Trophoblast cell (in vitro differentiated cells and primary cell): ENCODE data around the gene SPEF1.

ENCODE experiments used
- DNase-seq, 2 donors: peaks; one replicate each; pipeline ENCODE4 v3.0.0-alpha.2; 2016
- H2AFZ ChIP-seq: 2 replicates; pipeline ENCODE4 v1.6.1; 2013; ENCODE audit warnings: low read length, moderate library complexity, mild to moderate bottlenecking; ENCODE audit not compliant: insufficient read depth, poor library complexity
- H2AK5ac ChIP-seq: 2 replicates; pipeline ENCODE4 v1.6.1; 2013; ENCODE audit warnings: mild to moderate bottlenecking, low read length
- H2BK120ac ChIP-seq: 2 replicates; pipeline ENCODE4 v1.6.1; 2013; ENCODE audit warnings: low read length, mild to moderate bottlenecking, moderate library complexity; ENCODE audit not compliant: insufficient read depth, poor library complexity
- H2BK12ac ChIP-seq: 2 replicates; pipeline ENCODE4 v1.6.1; 2013; ENCODE audit warnings: mild to moderate bottlenecking, low read length, moderate library complexity
- H2BK5ac ChIP-seq: 2 replicates; pipeline ENCODE4 v1.6.1; 2013; ENCODE audit warnings: low read length, low read depth, moderate library complexity, mild to moderate bottlenecking; ENCODE audit not compliant: poor library complexity
- H3K14ac ChIP-seq: 2 replicates; pipeline ENCODE4 v1.6.1; 2013; ENCODE audit warnings: mild to moderate bottlenecking, low read length
- H3K18ac ChIP-seq: 2 replicates; pipeline ENCODE4 v1.6.1; 2013; ENCODE audit warnings: mild to moderate bottlenecking, low read length
- H3K23ac ChIP-seq: 2 replicates; pipeline ENCODE4 v1.6.1; 2013; ENCODE audit warnings: low read length
- H3K27ac ChIP-seq: 2 replicates; pipeline ENCODE4 v1.5.1; 2013; ENCODE audit warnings: low read depth, mild to moderate bottlenecking, inconsistent platforms, low read length, moderate library complexity
- H3K27me3 ChIP-seq: 2 replicates; pipeline ENCODE4 v1.6.1; 2013; ENCODE audit warnings: inconsistent platforms, mild to moderate bottlenecking, low read length, moderate library complexity; ENCODE audit not compliant: insufficient read depth
- H3K36me3 ChIP-seq, 2 experiments: 1 replicate in 1 of 2; 2 replicates in 1 of 2; pipeline ENCODE4 v1.6.1; 2013; ENCODE audit warnings: low read length in 2 of 2, mild to moderate bottlenecking in 2 of 2, moderate library complexity in 1 of 2; ENCODE audit not compliant: insufficient read depth in 2 of 2, control insufficient read depth in 1 of 2
- H3K4ac ChIP-seq: 2 replicates; pipeline ENCODE4 v1.6.1; 2013; ENCODE audit warnings: low read depth, mild to moderate bottlenecking, low read length, moderate library complexity
- H3K4me1 ChIP-seq, 2 experiments: 1 replicate in 1 of 2; 2 replicates in 1 of 2; pipeline ENCODE4 v1.6.1; 2013; ENCODE audit warnings: low read length in 2 of 2, mild to moderate bottlenecking in 2 of 2, moderate library complexity in 1 of 2; ENCODE audit not compliant: insufficient read depth in 2 of 2, control insufficient read depth in 1 of 2
- H3K4me2 ChIP-seq: 2 replicates; pipeline ENCODE4 v1.6.1; 2013; ENCODE audit warnings: inconsistent platforms, mild to moderate bottlenecking, low read length, moderate library complexity
- H3K4me3 ChIP-seq: 2 replicates; pipeline ENCODE4 v1.5.1; 2013; ENCODE audit warnings: mild to moderate bottlenecking, low read depth, low read length, inconsistent platforms
- H3K79me1 ChIP-seq: one replicate; pipeline ENCODE4 v1.6.1; 2013; ENCODE audit warnings: low read length
- H3K79me2 ChIP-seq: 2 replicates; pipeline ENCODE4 v1.6.1; 2013; ENCODE audit warnings: low read length, mild to moderate bottlenecking; ENCODE audit not compliant: control insufficient read depth, insufficient read depth, poor library complexity
- H3K9ac ChIP-seq: 2 replicates; pipeline ENCODE4 v1.6.1; 2013; ENCODE audit warnings: mild to moderate bottlenecking, low read length
- H3K9me3 ChIP-seq: 2 replicates; pipeline ENCODE4 v1.6.1; 2013; ENCODE audit warnings: low read depth, mild to moderate bottlenecking, control low read depth, inconsistent platforms, low read length; ENCODE audit not compliant: insufficient read depth
- H4K12ac ChIP-seq: 2 replicates; pipeline ENCODE4 v1.6.1; 2013; ENCODE audit warnings: low read depth, mild to moderate bottlenecking, low read length, moderate library complexity
- H4K8ac ChIP-seq: 2 replicates; pipeline ENCODE4 v1.6.1; 2013; ENCODE audit warnings: low read depth, mild to moderate bottlenecking, low read length, moderate library complexity
- H4K91ac ChIP-seq: one replicate; pipeline ENCODE4 v1.6.1; 2013; ENCODE audit warnings: low read depth, mild to moderate bottlenecking, low read length, moderate library complexity
- WGBS: extraction: QIAGEN DNeasy Blood & Tissue Kit; methylation state at CpG from one replicate; pipeline ENCODE4 v1.1.7; 2013; ENCODE audit warnings: missing lambda C conversion rate; ENCODE audit not compliant: insufficient read length, insufficient coverage; ENCODE audit errors: extremely low coverage; 5-methylcytosine and 5-hydroxymethylcytosine counted together

SPEF1 gene

DNA sequence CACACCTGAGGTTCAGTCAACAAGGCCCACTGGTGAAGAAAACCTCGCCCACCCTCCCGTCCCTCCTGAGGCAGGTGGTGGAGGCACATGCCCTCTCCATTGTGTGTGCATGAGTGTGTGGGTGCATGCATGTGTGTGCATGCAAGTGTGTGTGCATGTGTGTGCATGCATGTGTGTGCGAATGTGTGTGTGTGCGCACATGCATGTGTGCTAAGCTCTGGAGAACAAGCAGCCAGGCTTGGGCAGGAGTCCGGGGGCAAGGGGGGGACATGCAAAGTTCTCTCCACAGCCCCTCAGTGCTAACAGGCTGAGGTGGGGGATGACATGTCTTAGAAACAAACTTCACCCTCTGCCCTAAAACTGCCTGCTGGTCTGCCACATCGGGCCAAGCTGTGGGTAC lies 51.9 kb downstream of the SPEF1 start:
- Histone ChIP-seq H3K27me3 (peaks cover 10% of the 10 kb centered on the region), H3K9ac (no peak overlapping the region), H3K14ac (no peak overlapping the region), H3K4me2 (no peak overlapping the region), H3K18ac (no peak overlapping the region), H2BK120ac (no peak overlapping the region), H4K8ac (no peak overlapping the region), H3K9me3 (peaks cover 3% of the 10 kb centered on the region), H4K12ac (no peak overlapping the region), H3K79me1 (no peaks in the 10 kb centered on the region), H2BK5ac (no peak overlapping the region), H4K91ac (no peak overlapping the region), H3K36me3 (no peaks in the 10 kb centered on the region), H3K4me3 (no peak overlapping the region), H2AFZ (peak overlapping the region; percentile 40), H3K4me1 (peaks cover 2 to 3% of the 10 kb centered on the region in 2 experiments), H3K23ac (no peak overlapping the region), H2BK12ac (no peak overlapping the region), H3K4ac (no peak overlapping the region), H3K79me2 (no peaks in the 10 kb centered on the region), H3K27ac (no peak overlapping the region), H2AK5ac (no peak overlapping the region)
- WGBS, result no CpG with 5 or more reads among the region's 6 CpGs
- DNase-seq, result no peak

GRCh38 chr20:3728876-3729275 lies 52.4 kb downstream of the SPEF1 start:
- WGBS, result no CpG with 5 or more reads among the region's 3 CpGs
- H3K4me1 ChIP-seq, result peaks cover 2 to 3% of the 10 kb centered on the region in 2 experiments
- no peak overlapping the region for H2AFZ ChIP-seq
- H3K79me2 ChIP-seq, result no peaks in the 10 kb centered on the region
- no peaks in the 10 kb centered on the region for H3K36me3 ChIP-seq
- H4K91ac ChIP-seq, result no peak overlapping the region
- no peak overlapping the region for H2BK12ac ChIP-seq
- no peak overlapping the region for H2BK120ac ChIP-seq
- no peak overlapping the region for H2BK5ac ChIP-seq
- no peak overlapping the region for H3K4me3 ChIP-seq
- peaks cover 2% of the 10 kb centered on the region for H3K9me3 ChIP-seq
- no peak overlapping the region for H4K8ac ChIP-seq
- H3K14ac ChIP-seq, result no peak overlapping the region
- H3K9ac ChIP-seq, result no peak overlapping the region
- H3K4me2 ChIP-seq, result no peak overlapping the region
- H3K4ac ChIP-seq, result no peak overlapping the region
- H2AK5ac ChIP-seq, result no peak overlapping the region
- H3K18ac ChIP-seq, result no peak overlapping the region
- no peak overlapping the region for H3K23ac ChIP-seq
- H3K79me1 ChIP-seq, result no peaks in the 10 kb centered on the region
- no peak for DNase-seq
- peaks cover 10% of the 10 kb centered on the region for H3K27me3 ChIP-seq
- H3K27ac ChIP-seq, result no peak overlapping the region
- H4K12ac ChIP-seq, result no peak overlapping the region

GRCh38 chr20:3728354-3728753 lies 52.9 kb downstream of the SPEF1 start:
- H2AK5ac ChIP-seq, result no peak overlapping the region
- no peak overlapping the region for H3K9ac ChIP-seq
- H3K79me1 ChIP-seq, result no peaks in the 10 kb centered on the region
- peaks cover 8% of the 10 kb centered on the region for H3K27me3 ChIP-seq
- H3K4ac ChIP-seq, result no peak overlapping the region
- no peak overlapping the region for H4K12ac ChIP-seq
- H4K91ac ChIP-seq, result no peak overlapping the region
- H3K4me2 ChIP-seq, result no peak overlapping the region
- no peak overlapping the region for H3K18ac ChIP-seq
- H3K23ac ChIP-seq, result no peak overlapping the region
- no peaks in the 10 kb centered on the region for H3K79me2 ChIP-seq
- no peak overlapping the region for H3K4me3 ChIP-seq
- no peak overlapping the region for H2BK5ac ChIP-seq
- WGBS, result no CpG with 5 or more reads among the region's 5 CpGs
- no peak overlapping the region for H2BK120ac ChIP-seq
- no peak overlapping the region for H3K14ac ChIP-seq
- H3K27ac ChIP-seq, result no peak overlapping the region
- no peak for DNase-seq
- H3K9me3 ChIP-seq, result peaks cover 2% of the 10 kb centered on the region
- H4K8ac ChIP-seq, result no peak overlapping the region
- no peaks in the 10 kb centered on the region for H3K36me3 ChIP-seq
- H2AFZ ChIP-seq, result no peak overlapping the region
- no peak overlapping the region for H2BK12ac ChIP-seq
- H3K4me1 ChIP-seq, result peaks cover 2 to 3% of the 10 kb centered on the region in 2 experiments
